B cell (primary cell): Measurements from ENCODE around the gene PM20D2.

Experiments used
- CTCF ChIP-seq: fragments of 200-600 bp; IDR thresholded peaks from one replicate; pipeline ENCODE4 v1.8.0; 2022; ENCODE audit warnings: antibody characterized with exemption, mild to moderate bottlenecking
- EZH2 ChIP-seq: IDR thresholded peaks from 2 replicates; pipeline ENCODE4 v1.6.1; 2012; ENCODE audit warnings: borderline replicate concordance, low read depth, mild to moderate bottlenecking, moderate library complexity, low read length; ENCODE audit not compliant: insufficient read depth, poor library complexity, severe bottlenecking

GRCh38 chr6:89205819-89206218, 60.0 kb downstream of the PM20D2 start:
- TF ChIP-seq CTCF: no peak
- no peak for TF ChIP-seq EZH2
